D341Med (cell line): ENCODE data around the gene CELF3.
"Not testable (repeated sequence)": the region's sequence is repeated elsewhere in the genome, so short reads cannot be mapped to it uniquely, and the experiment has no call there.

Experiments
- DNase-seq: peaks from one replicate; pipeline ENCODE4 v3.0.0; 2012; ENCODE audit warnings: low spot score

The CELF3 gene

DNA sequence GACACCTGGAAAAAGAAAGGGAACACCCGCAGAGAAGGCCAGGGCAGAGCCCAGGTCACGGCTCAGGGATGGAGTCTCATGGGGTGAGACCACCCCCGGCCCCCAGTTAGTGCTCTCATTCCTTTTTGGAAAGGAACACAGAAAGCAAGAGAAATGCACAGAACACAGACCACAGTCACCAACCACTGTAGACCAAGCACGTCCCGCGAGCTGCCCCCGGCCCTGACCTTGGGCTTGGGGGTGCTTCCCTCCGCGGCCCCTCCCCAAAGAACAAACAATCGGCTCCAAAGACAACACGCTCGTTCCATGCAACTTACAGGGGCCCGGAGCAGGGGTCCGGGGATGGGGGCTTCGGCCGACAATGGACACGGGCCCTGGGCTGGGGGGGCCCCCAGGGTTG is 12.8 kb downstream of the CELF3 start:
- peak; percentile 30 for DNase-seq

DNA sequence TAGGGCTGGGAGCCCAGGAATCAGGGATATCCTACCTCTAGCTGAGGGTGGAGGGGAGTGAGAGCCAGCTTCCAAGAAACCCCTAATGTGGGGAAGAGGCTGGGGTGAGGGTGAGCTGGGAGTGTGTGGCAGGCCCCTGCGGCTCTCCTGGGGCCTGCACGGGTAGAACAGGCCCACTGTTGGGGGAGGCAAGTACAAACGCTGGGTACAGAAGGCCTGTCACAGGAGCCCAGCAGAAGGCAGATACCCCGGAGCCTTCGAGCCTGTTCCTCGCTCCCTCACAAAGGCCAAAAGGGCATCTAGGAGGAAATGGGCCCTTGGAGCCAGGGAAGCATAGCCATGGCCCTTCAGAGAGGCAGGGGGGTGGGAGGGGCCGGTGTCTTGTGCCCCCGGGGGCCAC is 13.7 kb downstream of the CELF3 start:
- DNase-seq = no peak

DNA sequence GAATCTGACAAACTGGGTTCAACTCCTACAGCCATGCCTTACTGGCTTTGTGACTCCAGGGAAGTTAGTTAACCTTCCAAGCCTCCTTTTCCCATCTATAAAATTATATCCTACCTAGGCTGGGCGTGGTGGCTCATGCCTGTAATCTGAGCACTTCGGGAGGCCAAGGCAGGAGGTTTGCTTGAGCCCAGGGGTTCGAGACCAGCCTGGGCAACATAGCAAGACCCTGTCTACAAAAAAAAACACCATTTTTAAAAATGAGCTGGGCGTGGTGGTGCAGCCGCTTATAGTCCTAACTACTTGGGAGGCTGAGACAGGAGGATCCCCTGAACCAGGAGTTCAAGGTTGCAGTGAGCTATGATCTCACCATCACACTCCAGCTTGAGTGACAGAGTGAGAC is 15.1 kb downstream of the CELF3 start:
- no peak for DNase-seq

DNA sequence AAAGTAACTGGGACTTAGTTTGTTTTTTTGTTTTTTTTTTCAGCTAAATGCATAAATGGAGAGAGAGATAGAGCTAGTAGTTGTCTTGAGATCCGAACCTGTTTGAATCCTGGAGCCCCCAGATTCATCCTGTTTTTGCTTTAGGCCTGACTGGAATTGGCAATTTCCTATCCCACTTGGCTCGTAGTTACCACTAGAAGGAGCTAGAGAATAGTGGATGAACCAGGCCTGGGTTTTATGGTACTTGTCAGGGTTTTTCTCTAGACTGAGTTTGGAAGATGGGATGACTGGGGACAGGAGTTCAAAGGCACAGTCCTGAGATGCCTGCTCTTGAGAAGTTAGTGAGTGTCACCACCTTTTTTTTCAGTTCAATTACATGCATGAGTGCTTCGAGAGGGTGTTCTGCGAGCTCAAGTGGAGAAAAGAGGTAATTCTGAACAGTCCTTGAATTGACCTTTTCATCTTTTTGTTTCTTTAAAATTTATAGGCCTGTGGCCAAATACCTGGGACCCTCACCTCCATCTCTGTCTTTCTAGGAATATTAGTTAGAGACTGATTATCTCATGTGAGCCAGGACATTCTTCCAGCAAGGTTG is 23.4 kb downstream of the CELF3 start:
- DNase-seq = peak; percentile 76

DNA sequence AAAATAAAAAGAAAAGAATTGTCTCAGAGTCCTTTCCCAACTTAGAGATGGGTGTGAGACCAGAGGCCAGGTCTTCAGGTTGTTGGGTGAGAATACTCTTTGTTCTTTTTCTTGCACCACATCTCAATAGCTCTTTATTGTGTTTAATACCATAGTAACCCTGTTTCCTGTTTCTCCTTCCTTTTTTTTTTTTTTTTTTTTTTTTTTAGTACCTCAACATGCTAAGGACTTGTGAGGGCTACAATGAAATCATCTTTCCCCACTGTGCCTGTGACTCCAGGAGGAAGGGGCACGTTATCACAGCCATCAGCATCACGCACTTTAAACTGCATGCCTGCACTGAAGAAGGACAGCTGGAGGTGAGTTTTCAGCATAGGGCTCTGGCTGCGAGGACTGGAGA is 24.4 kb downstream of the CELF3 start:
- no peak for DNase-seq

DNA sequence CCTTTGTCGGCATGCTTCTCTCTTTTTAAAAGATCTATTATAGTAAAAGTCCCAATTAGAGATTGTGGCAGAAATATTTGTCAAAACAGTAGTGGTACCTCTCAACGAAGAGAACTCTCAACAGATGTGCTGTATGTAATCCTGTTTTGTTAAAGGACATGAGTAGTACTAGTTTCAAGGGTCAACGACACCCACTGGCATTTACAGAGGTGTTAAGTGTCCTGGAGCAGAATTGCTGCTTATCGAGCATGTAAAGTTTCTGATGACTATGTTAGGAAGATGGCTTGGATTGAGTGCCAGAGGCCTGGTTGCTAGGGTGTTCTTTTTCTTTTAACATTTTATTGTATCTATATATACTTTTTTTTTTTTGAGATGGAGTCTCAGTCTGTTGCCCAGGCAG is 27.1 kb downstream of the CELF3 start:
- DNase-seq = no peak

DNA sequence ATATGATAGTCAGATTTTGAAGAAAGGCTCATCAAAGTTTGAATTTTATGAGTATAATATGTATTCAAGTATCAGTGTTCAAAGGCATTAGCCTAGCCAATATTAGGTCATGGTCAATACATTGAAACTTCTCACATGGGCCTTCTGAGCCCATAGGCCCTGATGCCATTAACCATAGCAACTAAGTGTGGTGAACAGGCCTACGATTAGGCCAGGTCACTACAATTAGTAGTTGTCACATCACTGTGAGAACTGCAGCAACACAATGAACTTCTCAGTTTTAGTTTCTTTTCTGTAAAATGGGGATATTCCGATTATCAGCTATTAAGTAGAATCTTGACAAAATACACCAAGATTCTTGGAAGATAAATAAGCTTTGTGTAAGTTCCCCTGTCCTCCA is 30.0 kb downstream of the CELF3 start:
- DNase-seq = no peak

DNA sequence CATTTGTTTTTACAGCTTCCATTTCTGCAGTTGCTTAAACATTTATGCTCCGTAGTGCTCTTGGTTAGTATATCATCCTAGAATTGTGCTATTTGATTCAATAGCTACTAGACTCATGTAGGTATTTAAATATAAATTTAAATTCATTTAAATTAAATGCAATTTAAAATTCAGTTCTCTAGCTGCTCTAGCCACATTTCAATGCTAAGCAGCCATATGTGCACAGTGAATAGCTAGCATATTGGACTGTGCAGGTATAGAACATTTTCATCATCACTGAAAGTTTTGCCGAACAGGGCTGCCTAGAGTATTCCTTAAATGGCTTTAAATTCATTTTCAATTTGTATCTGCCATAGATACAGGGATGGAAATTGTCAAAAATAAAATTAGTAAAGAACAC is 32.5 kb downstream of the CELF3 start:
- no peak for DNase-seq

DNA sequence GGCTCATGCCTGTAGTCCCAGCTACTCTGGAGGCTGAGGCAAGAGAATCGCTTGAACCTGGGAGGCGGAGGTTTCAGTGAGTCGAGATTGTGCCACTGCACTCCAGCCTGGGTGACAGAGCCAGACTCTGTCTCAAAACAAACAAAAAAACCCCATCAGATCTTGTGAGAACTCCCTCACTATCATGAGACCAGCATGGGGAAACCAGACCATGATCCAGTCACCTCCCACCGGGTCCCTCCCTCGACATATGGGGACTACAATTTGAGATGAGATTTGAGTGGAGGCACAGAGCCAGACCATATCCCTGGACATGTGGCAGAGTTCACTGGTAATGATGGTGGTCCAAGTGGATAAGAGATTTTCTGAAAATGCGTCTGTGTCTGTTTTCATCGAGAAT is 33.7 kb downstream of the CELF3 start:
- DNase-seq = not testable (repeated sequence)

DNA sequence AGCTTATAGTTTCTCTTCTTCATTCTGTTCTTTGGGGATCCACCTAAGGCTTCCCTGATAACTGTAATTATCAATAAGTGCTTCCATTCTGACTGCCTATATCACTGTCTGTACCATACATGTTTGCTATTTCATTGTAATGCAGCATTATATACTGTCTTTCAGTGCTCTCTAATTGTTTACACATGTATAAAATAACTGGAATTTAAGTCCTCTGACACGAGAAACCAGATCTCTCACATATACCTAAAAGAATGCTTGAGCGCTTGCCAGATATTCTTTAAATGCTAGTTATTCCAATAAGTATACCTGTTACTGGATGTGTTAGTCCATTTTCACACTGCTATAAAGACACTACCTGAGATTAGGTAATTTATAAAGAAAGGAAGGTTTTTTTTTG is 34.7 kb downstream of the CELF3 start:
- no peak for DNase-seq

DNA sequence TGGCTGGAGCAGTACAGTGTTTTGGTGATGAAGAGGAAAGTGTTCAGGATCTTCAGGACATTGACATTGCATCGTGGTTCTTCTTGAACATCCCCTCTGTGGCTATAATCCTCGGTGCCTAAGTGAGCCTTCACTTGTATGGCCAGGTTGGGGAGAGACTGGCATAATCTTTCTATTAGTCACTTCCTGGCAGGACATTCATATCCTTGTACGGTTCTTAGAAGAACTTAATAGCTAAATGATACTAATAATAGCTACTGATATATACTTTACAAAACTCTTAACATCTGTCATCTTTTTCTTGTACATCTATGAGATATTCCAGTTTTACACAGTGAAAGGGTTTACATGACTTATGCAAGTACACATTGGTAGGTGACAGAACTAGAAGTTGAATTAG is 35.8 kb downstream of the CELF3 start:
- DNase-seq = no peak

DNA sequence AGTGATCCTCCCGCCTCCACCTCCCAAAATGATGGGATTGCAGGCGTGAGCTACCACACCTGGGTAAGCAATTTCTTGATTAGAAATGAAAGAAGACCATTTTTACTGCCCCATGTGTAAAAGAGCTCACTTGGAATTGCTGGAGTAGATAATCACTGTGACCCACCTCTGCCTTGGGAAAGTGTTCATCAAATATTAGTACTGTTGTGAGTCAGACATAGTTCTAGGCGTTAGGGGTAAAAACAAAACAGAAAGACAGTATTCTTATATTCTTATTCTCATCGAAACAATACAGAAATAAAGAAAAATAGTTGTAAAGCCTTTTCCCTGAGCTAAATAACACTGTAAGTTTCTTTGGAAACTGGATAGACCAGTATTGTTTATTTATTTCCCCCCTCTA is 36.2 kb downstream of the CELF3 start:
- DNase-seq = no peak

DNA sequence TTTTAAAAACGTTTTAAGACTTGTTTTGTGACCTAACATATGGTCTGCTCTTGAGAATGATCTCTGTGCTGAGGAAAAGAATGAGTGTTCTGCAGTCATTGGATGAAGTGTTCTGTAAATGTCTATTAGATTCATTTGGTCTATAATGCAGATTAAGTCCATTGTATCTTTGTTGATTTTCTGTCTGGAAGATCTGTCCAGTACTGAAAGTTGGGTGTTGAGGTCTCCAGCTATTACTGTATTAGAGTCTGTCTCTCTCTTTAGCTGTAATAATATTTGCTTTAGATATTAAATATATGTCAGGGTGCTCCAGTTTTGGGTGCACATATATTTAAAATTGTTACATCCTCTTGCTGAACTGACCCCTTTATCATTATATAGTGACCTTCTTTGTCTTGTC is 43.2 kb downstream of the CELF3 start:
- no peak for DNase-seq

DNA sequence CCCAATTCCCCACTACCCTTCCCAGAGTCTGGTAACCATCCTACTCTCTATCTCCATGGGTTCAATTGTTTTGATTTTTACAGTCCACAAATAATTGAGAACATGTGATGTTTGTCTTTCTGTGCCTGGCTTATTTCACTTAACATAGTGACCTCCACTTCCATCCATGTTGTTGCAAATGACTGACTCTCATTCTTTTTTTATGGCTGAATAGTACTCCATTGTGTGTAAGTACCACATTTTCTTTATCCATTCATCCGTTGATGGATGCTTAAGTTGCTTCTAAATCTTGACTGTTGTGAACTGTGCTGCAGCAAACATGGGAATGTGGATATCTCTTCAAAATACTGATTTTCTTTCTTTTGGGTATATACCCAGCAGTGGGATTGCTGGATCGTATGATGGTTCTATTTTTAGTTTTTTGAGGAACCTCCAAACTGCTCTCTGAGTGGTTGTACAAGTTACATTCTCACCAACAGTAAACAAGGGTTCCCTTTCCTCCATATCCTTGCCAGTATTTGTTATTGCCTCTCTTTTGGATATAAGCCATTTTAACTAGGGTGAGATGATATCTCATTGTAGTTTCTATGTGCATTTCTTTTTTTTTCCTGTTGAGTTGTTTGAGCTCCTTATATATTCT is 46.4 kb downstream of the CELF3 start:
- not testable (repeated sequence) for DNase-seq

DNA sequence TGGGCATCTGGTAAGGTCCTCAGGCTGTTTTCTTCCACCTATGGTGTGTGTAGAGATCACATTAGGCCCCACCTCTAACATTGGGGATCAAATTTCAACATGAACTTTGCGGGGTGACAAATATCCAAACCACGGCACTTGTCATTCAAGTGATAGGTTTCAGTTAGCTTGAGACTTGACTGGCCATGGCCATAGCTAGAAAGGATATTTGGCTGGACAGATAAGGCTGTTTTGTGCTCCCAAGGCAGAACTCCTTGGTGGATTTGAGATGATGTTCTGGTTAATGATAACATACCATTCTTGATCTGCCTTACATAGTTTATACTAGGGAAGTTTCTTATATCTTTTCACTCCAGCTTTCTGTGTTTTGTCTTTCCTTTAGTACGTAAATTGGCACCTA is 48.5 kb downstream of the CELF3 start:
- no peak for DNase-seq

DNA sequence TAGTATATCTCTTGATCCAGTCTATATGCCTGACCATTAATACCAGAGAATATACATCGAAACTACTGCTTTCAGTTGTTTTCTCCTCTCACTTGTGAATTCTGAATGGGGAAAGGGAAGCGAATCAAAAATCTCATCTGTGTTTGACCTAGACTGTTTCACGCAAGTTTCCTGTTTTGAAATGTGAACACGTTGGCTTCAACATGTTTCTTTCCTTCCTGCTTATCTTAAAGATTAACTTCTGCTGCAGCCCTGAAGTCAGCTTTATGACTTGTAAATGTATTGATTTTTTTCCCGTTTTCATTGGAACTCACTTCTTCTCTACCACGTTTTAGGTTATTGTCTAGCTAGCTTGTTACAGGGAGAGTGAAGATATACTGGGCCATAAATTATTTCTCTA is 54.9 kb downstream of the CELF3 start:
- DNase-seq = no peak

DNA sequence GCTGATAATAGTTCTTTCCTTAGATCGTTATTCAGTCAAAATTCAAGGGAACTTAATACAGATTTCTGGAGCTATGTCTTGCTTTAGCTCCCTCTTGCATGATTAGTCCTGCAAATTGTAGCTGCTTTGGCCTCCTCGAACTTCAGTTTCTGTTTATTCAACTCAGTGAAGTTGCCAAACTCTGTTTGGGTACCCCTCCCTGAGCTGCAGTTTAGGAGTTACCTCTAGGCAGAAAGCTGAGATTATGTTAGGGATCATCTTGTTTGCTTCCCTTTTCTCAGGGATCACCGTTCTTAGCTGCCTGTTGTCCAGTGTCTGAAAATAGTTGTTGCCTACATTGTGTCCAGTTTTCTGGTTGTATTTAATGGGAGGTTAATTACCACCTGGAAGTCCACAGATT is 61.2 kb downstream of the CELF3 start:
- no peak for DNase-seq

DNA sequence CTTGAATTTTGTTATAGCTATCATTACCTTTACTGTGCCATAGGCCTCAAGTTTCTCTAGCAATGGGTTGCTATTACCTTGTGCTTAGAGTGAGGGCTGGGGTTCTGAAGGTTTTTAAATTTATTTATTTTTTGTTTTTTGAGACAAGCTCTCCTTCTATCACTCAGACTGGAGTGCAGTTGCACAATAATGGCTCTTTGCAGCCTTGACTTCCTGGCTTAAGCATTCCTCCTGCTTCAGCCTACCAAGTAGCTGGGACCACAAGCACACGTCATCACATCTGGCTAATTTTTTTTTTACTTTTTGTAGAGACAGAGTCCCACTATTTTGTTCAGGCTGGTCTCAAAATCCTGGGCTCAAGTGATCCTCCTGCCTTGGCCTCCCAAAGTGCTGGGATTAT is 63.2 kb downstream of the CELF3 start:
- DNase-seq = no peak
